Activated CD4-positive, alpha-beta T cell treated with anti-CD3 and anti-CD28 coated beads, Interleukin-2, amount 50 U/mL, for 48 hours (primary cell): ENCODE results near the gene MED27.

Experiments
- DNase-seq, 2 experiments: peaks; one replicate each; pipeline ENCODE4 v3.0.0-alpha.2; 2020

The MED27 gene

DNA sequence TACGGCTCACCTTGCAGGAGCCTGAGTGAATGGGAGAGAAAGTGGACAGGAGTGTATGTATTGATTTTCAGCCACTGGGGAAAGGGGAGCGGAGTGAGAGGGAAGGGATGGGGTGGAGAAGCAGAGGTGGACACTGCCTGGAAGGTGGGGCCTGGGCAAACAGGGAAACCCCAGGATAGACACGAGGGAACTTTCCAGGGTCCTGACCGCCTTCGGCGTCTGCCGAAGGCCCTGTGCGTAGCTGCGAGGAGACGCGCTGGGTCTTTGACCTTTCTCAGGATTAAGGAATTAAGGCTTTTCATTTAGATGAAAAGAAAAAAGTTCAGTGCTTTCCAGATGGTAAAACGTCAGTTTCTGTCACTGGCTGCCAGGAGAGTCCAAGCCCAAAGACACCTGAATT lies 205.2 kb downstream of the MED27 start:
- no peak for DNase-seq

DNA sequence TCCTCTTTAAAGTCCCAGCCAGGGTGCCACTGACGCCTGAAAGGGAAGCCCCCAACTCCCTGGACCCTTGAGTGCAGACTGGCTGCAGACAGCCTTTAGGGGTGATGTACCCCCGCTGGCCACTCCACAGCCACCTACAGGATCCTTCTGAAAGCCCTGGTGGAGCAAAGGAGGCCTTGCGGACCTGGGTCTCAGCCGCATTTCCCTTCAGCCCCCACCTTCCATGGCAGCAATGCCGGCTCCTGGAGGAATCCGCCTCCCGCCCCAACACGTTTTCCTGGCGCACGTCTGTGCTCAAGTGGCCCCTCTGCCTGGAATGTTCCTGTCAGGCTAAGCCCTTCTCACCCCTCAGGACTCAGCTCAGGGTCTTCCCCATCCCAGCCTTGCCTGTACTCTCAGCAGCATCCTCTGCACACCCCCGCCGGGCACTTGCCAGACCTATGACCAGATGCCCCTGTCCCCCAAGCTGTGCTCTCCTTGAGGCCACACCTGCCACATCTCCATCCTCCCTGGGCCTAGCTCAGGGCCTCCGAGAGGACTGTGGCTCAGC lies 205.7 kb downstream of the MED27 start:
- no peak for DNase-seq

DNA sequence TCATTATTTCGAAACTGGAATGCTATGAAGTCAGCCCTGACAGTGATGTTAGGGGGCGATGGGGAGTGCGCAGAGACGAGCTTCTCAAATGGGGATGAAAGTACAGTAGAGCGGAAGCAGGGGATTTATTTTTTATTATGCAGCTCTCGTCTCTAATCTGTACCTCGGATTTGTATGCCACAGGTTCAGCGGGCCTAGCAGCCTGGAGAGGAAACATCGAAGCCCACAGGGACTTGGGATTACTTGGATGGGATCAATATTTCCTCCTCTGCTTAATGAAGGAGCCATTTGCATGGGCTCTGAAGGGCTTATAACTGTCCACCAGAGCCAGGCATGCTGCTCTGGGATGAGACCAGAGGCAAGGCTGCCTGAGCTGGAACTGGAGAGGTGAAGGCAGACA lies 206.3 kb downstream of the MED27 start:
- no peak for DNase-seq

DNA sequence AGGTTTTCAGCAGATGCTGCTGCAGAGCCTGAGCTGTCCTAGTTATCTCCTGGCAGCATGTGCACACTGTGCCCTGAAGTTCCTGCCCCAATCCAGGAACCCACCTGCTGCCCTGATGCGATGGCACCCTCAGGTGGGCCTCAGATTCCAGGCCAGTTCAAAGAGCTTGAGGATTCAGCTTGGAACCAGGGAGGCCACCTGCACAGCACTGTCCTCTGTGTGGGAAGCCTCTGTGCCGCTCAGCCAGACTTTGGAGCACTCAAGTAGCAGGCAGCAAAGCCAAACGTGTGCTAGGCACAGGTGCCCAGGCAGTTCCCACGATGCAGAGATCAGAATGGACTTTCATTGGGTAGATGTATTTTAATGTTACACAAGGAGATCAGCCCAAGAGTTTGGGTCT lies 207.0 kb downstream of the MED27 start:
- no peak for DNase-seq

DNA sequence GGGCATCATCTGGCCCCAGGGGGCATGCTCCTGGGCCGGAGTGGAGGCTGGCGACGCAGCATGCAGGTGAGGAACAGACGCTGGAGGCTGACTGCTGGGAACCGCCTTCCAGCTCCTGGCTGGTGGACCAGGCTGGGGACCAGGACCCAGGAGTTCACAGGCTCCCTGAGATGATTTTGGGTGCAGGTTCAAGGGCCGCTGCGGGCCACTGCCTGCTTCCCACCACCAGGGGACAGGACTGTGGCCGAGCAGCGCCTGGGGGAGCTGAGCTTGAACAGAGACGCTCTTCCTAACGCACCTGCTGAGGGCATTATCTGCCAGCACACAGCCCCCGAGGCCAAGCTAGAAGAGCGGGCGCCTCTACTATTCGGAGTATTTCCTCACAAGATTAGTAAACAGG lies 207.7 kb downstream of the MED27 start:
- DNase-seq = no peak

DNA sequence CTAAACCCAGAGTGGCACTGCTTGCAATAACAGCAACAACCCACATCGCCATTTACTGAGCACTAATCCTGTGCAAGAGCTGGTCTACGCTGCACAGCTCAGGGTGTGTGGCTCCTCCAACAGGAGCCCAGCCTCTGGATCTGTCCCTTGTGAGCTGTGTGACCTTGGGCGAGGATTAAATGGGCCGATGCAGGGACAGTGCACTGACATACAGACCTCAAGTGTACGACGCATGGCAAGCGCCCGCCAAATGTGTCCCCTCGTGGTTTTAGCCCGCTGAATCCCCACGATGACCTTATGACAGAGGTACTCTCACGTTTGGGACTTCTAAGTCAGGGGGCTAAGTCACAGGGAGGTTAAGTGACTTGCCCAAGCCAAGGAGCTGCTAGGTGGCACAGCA lies 209.5 kb downstream of the MED27 start:
- DNase-seq = no peak

DNA sequence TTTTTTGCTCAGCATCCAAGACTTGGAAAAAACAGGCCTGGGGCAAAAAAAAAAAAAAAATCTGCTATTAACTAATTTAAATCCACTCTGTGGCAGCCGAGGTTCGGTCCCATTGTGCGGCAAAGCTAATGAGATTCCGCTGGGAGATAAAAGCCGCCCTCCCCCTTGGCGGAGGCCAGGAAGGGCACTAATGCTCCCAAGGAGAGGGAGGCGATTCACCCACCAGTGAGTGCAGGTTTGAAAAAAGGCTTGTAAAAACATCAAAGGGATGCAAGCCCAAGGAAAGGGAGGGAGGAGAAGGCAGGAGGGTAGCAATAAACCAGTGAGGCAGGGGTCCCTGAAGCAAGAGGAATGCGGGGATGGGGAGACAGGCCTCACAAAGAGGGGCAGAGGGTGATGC lies 210.3 kb downstream of the MED27 start:
- DNase-seq = no peak

DNA sequence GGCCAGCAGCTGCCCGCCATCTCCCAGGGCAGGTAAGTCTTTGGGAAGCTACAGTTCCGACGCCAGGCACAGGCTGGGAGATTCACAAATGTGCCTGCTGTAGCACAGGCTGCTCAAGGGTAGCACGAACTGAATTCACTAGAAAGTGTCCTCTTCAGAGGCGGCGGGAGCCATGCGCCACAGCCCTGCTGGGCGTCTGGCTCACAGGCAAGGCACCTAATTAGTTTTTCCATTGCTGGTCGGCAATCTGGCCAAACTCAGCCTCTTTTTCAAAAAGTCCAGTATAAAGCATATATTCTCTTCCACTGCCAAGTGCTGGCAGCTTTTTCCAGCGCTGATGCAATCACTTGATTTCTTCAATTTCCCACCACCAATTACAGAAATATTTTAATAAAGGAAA lies 210.9 kb downstream of the MED27 start:
- no peak for DNase-seq

DNA sequence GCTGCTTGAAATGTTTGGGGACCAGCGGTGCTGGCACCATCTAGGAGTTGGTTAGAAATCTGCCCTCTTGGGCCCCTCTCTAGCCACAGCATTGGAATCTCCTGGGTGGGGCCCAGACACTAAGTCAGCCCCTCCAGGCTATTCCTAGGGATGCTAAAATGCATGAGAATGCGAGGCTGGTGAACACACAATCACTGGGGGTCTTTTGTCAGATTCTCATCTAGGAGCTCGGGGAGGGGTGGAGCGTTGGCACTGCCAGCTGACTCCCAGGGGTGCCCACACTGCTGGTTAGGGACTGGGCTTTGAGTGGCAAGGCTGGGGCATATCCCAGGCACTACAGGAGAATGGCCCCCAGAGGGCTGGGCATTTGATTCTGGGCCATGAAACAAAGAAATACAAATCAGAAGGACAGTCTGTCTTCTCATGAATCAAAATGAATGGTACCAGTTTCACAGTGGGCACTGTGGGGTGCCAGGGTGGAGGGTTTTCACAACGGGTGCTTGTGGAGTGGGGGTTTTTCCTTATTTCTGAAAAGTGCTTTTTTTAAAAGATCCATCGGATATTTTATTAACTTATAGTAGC lies 212.0 kb downstream of the MED27 start:
- no peak for DNase-seq

DNA sequence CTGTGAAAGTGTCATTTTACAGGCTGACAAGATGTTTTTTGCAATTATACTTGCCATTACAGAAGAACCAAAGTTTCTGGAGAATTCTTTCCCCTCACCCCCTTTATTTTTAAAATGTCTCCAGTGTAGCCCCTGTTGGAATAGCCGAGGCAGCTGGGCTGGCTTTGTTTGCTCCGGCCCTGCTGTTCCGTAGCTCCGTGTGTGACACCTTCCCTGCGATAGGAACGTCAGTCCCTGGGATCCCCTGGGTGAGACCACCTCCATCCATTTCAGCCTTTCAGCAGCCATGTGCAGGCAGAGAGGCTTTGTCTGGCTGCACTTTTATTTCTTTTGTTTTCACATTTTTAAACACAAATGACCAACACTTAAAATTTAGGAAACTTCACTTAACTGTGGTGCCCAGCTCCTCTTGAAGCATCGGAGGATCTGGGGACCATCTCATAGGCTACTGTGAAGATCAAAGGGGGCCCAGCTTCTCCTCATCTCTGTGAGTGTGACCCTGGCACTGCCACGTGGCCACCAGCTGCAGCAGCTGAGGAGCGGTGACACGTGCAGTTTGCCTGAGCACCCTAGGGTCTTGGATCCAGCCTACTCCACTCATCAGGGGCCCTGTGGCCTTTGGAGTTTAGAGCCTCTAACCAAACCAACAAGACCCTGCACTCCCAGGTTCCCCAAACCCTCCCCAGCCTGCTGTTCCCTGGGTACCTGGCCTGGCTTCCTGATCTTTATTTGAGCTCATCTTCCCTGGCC lies 214.0 kb downstream of the MED27 start:
- DNase-seq = no peak

DNA sequence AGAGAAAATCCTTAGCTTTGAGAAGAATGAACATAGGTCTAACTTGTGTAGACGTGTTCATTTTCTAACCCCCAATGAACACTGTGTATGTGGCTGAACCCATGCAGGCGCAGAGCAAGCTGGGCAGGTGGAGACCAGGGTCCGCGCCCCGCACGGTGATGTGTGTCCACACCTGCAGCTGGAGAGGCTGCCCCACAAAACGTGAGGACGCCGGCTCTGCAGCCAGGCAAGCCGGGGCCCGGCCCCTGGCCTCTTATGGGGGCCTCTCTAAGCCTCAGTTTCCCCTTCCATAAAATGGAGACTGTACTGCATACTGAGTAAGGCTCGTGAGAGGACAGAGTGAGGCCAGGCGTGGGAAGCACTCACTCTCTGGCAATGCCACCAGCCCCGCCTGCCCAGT lies 215.1 kb downstream of the MED27 start:
- no peak for DNase-seq

DNA sequence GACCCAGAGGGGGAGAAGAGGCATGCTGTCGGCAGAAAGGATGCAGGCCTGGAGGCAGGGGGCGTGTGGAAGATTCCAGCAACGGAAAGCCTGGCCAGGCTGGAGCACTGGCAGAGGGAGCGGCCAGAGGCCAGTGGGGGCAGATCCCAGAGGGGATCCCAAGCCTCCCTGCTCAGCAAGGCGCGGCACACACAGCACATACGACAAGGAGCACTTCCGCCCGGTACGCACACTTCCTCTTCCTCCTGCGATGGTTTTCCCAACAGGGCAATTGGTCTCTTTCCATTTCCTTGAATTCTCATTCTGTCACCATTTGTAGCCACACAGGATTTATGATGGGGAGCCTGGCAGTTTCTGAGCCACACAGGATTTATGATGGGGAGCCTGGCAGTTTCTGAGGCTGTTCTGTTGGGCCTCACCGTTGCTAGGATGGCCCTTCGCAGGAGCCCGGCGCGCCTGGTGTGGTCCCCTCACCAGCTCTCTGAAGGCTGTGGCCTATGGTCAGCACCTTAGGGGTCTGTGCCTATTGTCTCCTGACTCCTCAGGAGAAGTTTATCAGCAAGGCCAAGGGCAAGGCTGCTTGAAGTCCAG lies 216.3 kb downstream of the MED27 start:
- no peak for DNase-seq

DNA sequence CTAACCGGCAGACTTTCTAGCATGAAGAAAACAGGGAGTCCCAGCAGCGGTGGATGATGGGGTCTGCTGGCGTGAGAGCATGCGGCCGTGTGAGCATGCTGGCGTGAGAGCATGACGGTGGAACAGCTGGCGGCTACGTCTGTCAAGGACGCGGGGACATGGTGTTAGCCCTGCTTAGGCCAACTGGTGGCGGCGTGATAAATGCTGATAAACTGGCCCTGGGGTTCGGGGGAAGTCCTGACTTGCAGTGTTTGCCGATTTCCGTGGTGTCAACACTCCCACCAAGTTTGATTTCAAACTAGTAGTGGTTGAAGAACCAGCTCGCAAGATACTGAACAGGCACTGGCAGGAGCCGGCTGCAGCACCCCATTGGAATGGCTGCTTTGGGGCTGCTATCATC lies 217.4 kb downstream of the MED27 start:
- DNase-seq = no peak

DNA sequence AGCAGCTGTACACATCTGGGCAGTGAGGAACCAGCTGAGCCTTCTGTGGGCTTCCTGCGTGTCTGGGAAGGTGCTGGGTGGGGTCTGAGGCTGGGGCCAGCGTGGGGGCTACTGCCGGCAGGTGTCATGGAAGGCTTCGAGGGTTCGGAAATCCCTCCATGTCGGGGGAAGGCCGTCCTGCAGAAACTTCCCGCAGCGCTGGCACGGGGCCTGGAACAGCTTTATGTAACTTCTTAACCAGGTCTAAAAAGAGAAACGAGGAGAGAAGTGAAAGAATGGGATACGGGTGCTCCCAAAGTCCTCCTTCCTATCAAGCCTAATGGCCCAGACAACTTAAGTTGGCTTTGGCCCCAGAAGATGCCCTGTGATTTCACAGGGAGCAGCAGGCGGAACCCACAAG lies 219.2 kb downstream of the MED27 start:
- DNase-seq = no peak

DNA sequence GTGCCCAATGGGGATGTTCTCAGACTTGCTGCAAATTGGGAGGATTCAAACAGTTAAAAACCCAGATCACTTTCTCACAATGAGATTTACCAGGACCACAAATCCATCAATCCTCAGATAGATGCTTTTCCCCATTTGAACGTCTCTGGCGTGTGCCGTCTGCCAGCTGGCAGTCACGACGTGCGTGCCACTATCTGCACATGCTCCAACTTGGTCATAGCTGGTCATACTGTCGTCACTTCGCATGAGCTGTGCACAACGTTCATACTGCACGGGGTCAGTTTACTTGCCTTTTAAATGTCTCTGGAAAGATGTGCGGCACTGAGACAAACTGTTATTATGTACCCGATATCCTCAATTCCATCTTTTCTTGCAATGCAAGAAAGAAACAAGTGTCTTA lies 221.5 kb downstream of the MED27 start:
- no peak for DNase-seq

DNA sequence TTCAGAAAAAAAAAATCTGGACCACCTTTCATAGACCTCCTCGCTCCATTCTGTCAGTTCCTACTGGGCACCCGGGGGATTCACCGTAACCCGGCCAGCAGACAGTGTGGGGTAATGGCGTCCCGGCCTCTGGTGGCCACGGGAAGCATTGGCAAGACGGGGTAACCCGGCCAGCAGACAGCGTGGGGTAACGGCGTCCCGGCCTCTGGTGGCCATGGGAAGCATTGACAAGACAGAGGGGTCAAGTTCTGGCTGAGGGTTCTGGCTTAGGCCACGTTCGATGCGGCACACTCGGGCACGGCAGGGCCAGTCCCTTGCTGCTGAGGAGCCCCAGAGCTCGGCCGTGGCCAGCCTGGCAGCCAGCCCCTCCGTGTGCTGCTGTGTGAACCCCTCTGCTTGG lies 223.6 kb downstream of the MED27 start:
- DNase-seq = no peak

DNA sequence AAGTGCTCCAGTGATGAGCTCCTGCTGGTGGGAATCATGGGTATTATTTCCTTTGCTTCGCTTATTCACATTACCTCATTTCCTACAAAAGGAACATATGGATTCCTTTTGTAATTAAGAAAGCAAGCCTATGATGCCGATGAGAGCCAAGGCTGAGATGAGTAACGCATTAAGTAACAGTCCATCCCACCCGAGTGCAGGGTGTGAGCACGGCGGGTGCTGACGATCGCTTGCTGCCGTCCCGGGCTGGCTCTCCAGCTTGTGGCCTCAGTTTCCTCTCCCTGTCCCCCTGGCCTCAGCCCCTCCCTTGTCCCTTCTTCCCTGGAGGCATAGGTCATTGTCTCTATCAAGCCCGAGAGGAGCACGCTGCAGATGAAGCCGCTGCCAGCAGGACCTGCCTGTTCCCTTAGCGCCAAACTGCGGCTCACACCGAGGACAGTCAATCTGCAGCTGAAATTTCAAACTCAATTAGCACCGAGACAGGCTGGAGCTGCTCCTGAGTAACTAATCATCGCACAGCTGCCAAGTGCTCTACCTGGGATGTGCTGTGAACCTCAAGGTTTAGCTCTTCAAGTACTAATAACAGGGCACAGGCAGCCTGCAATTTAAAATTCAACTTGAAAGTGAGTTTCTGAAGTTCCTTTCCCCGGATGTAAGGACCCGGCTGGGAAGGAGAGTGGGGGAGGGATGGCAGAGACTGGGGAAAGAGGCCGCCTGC lies 224.6 kb downstream of the MED27 start:
- DNase-seq = no peak

DNA sequence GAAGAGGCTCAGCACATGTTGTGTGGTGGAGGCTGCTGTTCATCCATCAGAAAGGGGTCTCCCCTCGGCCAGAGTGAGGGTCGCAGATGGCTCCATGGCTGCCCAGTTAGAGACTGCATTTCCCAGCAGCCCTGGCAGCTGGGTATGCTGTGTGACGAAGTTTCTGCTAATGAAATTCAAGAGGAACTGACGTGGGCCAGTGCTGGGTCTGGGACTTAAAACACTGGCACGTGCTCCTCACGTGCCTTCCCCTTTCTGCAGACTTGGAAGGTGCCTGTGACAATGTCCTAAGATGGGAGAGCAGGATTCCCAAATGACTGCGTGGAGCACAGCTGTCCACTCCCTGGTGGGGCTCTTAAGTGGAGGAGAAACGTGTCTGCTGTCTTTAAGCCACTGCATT lies 225.3 kb downstream of the MED27 start:
- no peak for DNase-seq

DNA sequence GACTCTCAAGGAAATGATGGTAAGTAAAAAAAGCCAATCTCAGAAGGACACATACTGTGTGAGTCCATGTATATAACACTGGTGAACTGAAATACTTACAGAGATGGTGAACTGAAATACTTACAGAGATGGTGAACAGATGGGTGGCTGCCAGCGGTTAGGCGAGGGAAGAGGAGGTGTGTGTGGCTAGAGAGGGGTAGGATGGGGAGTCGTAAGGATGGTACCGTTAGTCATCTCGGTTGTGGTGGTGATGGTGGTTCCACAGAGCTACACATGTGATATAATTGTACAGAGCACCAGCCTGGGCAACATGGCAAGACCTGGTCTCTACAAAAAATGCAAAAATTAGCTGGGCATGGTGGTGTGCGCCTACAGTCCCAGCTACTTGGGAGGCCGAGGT lies 226.2 kb downstream of the MED27 start:
- DNase-seq = peak in 1 of 2 experiments; percentile 26

DNA sequence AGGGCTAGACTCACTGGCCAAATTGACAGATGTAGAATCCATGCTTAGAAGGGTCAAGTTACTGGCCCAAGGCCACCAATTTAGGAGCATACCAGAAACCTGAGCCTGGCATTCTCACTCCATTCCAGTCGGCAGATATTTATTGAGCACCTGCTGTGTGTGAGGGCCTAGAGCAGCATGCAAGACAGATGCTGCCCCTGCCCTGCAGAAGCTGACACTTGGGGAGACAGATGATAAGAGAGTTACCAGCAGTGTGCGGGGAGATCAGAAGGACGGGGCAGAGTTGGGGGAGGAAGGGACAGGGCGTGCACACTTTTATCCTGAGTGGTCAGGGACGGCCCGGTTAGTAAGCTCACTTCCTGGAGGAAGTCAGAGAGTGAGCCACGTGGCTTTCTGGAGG lies 228.3 kb downstream of the MED27 start:
- no peak for DNase-seq

DNA sequence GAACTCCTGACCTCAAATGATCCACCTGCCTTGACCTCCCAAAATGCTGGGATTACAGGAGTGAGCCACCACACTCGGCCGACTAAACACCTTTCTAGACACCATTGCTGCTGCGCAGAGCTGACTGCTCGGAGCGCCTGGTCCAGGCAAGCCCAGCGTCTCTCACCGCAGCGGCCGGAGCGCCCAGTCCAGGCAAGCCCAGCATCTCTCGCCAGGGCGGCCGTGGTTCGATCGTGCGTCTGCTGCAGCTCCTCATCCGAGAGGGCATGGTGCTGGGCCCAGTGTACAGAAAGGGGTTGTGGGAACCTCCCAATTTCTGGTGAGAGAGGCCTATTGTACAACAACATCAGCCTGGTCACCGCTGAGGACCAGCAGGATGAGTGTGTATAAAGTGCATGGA lies 230.3 kb downstream of the MED27 start:
- no peak for DNase-seq

DNA sequence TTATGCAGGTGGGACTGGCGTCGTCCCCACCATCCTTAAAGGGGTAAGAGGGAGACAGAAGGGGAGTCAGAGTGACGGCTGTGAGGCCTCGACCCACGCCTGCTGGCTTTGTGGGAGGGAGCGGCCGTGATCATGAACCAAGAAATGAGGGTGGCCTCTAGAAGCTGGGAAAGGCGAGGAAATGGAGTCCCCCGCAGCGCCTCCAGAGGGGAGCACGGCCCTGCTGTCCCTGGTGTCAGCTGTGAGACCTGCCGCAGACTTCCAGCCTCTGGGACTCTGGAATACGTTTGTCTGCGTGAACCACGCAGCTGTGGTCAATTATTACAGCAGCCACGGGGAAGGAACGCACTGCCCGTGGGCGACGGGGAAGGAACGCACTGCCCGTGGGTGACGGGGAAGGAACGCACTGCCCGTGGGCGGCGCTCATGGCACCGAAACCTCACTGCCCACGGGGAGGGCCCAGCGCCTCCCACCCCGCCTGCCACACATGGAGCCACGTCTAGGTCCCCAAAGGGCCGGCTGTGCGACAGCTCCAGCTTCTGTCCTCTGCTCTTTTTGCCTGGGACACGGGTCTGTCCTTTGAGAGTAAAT lies 231.0 kb downstream of the MED27 start:
- DNase-seq = no peak

DNA sequence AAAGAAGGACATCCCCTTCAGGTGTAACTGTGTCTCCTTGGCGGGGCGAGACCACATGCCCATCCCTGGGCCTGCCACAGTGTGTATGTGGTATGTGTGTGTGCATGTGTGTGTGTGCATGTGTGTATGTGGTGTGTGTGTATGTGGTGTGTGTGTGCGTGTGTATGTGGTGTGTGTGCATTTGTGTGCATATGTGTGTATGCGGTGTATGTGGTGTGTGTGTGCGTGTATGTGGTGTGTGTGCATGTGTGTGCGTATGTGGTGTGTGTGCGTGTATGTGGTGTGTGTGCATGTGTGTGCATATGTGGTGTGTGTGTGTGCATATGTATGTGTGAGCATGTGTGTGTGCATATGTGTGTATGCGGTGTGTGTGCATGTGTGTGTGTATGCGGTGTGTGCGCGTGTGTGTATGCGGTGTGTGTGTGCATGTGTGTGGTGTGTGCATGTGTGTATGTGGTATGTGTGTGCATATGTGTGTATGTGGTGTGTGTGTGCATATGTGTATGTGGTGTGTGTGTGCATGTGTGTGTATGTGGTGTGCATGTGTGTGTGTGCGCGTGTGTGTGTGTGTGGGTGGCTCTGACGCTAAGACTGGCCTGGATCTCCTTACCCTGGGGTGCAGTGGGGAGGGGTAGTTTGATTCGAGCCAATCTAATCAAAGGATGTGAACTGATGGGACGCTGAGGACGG lies 231.9 kb downstream of the MED27 start:
- DNase-seq = no peak
